Cardiac septum (tissue), 1 donor: ENCODE results near the gene PPP3CB. TPM values are rescaled to one million over a fixed set of nuclear protein-coding genes. Genes with fewer than 3 reads are reported as not detected.

Experiments used
- DNase-seq: peaks from one replicate; pipeline ENCODE4 v3.0.0-alpha.2; 2020; ENCODE audit warnings: low spot score
- intact Hi-C: fragments of 100-400 bp; cut with DNase I; formaldehyde crosslinking; loops from one replicate; pipeline ENCODE4 v1.14.0; 2022
- long read RNA-seq: library from polyadenylated mRNA; unstranded; transcript quantifications from one replicate; pipeline ENCODE4 v2.0.0, GENCODE V29; 2021
- total RNA-seq: library from RNA; stranded (reverse); fragmentation: NEBNext Ultra II Directional; extraction: Animal tissue kit (Norgen Biotek cat#: 25700); gene quantifications from one replicate; pipeline ENCODE4 v1.2.1, GENCODE V29; 2021
- donor health status: DM: no; HTN: no; CAD: no.

Gene PPP3CB
- 61.6 TPM for total RNA-seq
- long read RNA-seq, transcript PPP3CB-202 (14 exons, 3,501 nt), result major isoform, 6 of 24 reads
- long read RNA-seq, partial matches to known transcripts, result 7 of 24 reads
- long read RNA-seq, other reads (novel, unspliced or antisense), result 7 of 24 reads

GRCh38 chr10:73495884-73496674, at the start of gene PPP3CB:
PPP3CB (minus strand) TSS chr10:73496024; CDS start chr10:73495889, 135 bp downstream.
- intact Hi-C loops, result loop anchor here (5.0 kb wide), 1 partner anchor 84 kb away; the partner anchor contains the start of gene ANXA7
- peak; percentile 94 for DNase-seq

- intact Hi-C loops, result no loop called here
- DNase-seq, result no peak
Measured at GRCh38 chr10:73545357-73545756, 49.5 kb upstream of the PPP3CB start.

- intact Hi-C loops, result no loop called here
- no peak for DNase-seq
Measured at GRCh38 chr10:73537709-73538108, 41.9 kb upstream of the PPP3CB start.

GRCh38 chr10:73537288-73537687, 41.5 kb upstream of the PPP3CB start:
- DNase-seq, result no peak
- intact Hi-C loops, result no loop called here

- no peak for DNase-seq
- intact Hi-C loops, result no loop called here
Measured at GRCh38 chr10:73534857-73535256, 39.0 kb upstream of the PPP3CB start.

- intact Hi-C loops, result loop anchor here (1.0 kb wide), 1 partner anchor 115 kb away; no protein-coding TSS in a partner anchor
- no peak for DNase-seq
Measured at GRCh38 chr10:73529089-73529832, 33.4 kb upstream of the PPP3CB start.

- intact Hi-C loops, result no loop called here
Measured at GRCh38 chr10:73522263-73522662, 26.4 kb upstream of the PPP3CB start.

GRCh38 chr10:73519336-73519735, 23.5 kb upstream of the PPP3CB start:
- no peak for DNase-seq
- intact Hi-C loops, result no loop called here

More at GRCh38 chr10:73522263-73522662, 26.4 kb upstream of the PPP3CB start:
- no peak for DNase-seq

GRCh38 chr10:73517166-73517888, 21.5 kb upstream of the PPP3CB start:
- no peak for DNase-seq
- intact Hi-C loops, result no loop called here

- intact Hi-C loops, result no loop called here
- no peak for DNase-seq
Measured at GRCh38 chr10:73512207-73512743, 16.5 kb upstream of the PPP3CB start.

- no peak for DNase-seq
- intact Hi-C loops, result no loop called here
Measured at GRCh38 chr10:73509695-73510094, 13.9 kb upstream of the PPP3CB start.

GRCh38 chr10:73506491-73506890, 10.7 kb upstream of the PPP3CB start:
- intact Hi-C loops, result no loop called here
- no peak for DNase-seq

GRCh38 chr10:73506074-73506473, 10.2 kb upstream of the PPP3CB start:
- intact Hi-C loops, result no loop called here
- no peak for DNase-seq

- no peak for DNase-seq
- intact Hi-C loops, result no loop called here
Measured at GRCh38 chr10:73503037-73503436, 7.2 kb upstream of the PPP3CB start.

GRCh38 chr10:73501651-73502050, 5.8 kb upstream of the PPP3CB start:
- no peak for DNase-seq
- intact Hi-C loops, result no loop called here

- intact Hi-C loops, result loop anchor here (5.0 kb wide), 1 partner anchor 85 kb away; the partner anchor contains the start of gene ANXA7
- DNase-seq, result no peak
Measured at GRCh38 chr10:73497623-73498022, 1.8 kb upstream of the PPP3CB start.

- DNase-seq, result peak; percentile 96
- intact Hi-C loops, result loop anchor here (5.0 kb wide), 1 partner anchor 83 kb away; the partner anchor contains the start of gene ANXA7
Measured at GRCh38 chr10:73495226-73495883, 469 bp downstream of the PPP3CB start.

- intact Hi-C loops, result loop anchor here (5.0 kb wide), 1 partner anchor 83 kb away; the partner anchor contains the start of gene ANXA7
- no peak for DNase-seq
Measured at GRCh38 chr10:73494877-73495225, 973 bp downstream of the PPP3CB start.

GRCh38 chr10:73494213-73494612, 1.6 kb downstream of the PPP3CB start:
- intact Hi-C loops, result no loop called here
- DNase-seq, result no peak
